Astrocyte (in vitro differentiated cells and primary cell): ENCODE measurements around the gene MXD3.

Experiments used
- EZH2 ChIP-seq: IDR thresholded peaks from 2 replicates; pipeline ENCODE4 v1.6.1; 2012; ENCODE audit warnings: mild to moderate bottlenecking, low read length, inconsistent platforms; ENCODE audit not compliant: insufficient read depth
- TF ChIP-seq, protein P1 (sequence below): IDR thresholded peaks from 2 replicates; pipeline ENCODE4 v1.5.1; 2011; ENCODE audit warnings: low read depth, mild to moderate bottlenecking, inconsistent platforms, low read length, moderate library complexity; ENCODE audit not compliant: insufficient read depth

DNA sequence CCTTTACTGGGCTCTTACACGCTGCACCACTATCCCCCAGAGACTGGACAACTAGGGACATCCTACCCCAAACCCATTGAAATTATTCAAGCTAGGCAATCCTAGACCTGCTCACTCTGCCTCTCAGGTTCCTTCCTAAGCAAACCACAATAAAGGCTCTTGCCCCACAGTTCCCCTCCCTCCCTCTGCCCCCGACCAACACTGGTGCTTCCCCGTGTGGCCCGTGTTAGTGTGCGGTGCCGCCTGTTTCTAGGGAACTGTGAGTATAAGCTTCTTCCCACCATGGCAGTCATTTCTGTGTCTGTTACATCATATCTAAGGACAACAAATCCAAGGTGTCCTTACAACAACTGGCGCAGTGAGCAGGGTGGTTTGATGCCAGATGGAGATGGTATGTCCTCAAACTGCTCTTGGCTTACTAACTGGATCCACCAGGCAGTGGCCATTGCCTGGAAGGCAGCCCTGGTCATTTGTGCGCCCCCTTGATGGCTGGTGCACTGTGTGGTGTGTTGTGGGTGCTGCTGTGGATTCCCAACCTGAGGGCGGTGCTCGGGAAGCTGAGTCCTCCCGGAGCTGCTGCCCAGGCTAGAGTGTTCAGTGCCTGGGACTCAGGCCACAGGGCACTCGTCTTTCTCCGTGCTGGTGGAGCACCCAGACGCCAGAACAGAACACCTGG, 8.4 kb upstream of the MXD3 start:
- TF ChIP-seq, protein P1, sequence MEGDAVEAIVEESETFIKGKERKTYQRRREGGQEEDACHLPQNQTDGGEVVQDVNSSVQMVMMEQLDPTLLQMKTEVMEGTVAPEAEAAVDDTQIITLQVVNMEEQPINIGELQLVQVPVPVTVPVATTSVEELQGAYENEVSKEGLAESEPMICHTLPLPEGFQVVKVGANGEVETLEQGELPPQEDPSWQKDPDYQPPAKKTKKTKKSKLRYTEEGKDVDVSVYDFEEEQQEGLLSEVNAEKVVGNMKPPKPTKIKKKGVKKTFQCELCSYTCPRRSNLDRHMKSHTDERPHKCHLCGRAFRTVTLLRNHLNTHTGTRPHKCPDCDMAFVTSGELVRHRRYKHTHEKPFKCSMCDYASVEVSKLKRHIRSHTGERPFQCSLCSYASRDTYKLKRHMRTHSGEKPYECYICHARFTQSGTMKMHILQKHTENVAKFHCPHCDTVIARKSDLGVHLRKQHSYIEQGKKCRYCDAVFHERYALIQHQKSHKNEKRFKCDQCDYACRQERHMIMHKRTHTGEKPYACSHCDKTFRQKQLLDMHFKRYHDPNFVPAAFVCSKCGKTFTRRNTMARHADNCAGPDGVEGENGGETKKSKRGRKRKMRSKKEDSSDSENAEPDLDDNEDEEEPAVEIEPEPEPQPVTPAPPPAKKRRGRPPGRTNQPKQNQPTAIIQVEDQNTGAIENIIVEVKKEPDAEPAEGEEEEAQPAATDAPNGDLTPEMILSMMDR = no peak
- no peak for TF ChIP-seq EZH2
